Measurements from ENCODE around the gene INTS6L.

- TF ChIP-seq POLR2AphosphoS5 (IDR thresholded peaks at IDR 0.05; ENCODE audit: borderline replicate concordance, low read depth, low read length) (no peak), EZH2 (IDR thresholded peaks at IDR 0.05) (no peak)
Observed at GRCh38 chrX:135481696-135482179, 38.7 kb upstream of the INTS6L start.

Measured in SK-N-MC (cell line).